ENCODE measurements around the gene PBXIP1.
A peak's percentile ranks its signal among the peaks of the same experiment; 100 is the strongest.

The PBXIP1 gene

DNA sequence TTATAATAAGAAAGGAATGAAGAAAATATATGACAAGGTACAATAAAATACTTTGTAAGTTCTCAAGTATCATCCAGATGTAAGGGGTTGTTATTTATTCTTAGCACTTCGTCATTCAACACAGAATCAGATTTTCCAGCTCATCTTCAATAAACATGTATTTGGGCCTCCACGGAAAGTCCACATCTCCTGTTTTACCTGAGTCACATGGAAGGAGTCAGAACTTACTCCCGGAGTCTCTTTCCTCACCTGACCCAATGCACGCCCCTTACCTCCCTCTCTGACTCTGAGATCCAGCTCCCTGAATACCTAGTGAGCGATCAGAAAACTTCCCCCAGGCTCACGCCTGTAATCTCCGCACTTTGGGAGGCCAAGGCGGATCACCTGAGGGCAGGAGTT lies 17.9 kb downstream of the PBXIP1 start:
- Mint-ChIP-seq H3K4me1 (peaks cover 51% of the 10 kb centered on the region), H3K9me3 (no peaks in the 10 kb centered on the region), H3K27me3 (ENCODE audit: low read depth, poor library complexity) (peaks cover 8% of the 10 kb centered on the region), H3K27ac (peak overlapping the region; percentile 100), H3K4me3 (peak overlapping the region; percentile 84), H3K36me3 (ENCODE audit: low read depth) (no peaks in the 10 kb centered on the region)
- no peak for DNase-seq
- TF ChIP-seq, protein P1, sequence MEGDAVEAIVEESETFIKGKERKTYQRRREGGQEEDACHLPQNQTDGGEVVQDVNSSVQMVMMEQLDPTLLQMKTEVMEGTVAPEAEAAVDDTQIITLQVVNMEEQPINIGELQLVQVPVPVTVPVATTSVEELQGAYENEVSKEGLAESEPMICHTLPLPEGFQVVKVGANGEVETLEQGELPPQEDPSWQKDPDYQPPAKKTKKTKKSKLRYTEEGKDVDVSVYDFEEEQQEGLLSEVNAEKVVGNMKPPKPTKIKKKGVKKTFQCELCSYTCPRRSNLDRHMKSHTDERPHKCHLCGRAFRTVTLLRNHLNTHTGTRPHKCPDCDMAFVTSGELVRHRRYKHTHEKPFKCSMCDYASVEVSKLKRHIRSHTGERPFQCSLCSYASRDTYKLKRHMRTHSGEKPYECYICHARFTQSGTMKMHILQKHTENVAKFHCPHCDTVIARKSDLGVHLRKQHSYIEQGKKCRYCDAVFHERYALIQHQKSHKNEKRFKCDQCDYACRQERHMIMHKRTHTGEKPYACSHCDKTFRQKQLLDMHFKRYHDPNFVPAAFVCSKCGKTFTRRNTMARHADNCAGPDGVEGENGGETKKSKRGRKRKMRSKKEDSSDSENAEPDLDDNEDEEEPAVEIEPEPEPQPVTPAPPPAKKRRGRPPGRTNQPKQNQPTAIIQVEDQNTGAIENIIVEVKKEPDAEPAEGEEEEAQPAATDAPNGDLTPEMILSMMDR (IDR thresholded peaks at IDR 0.05), result no peak

DNA sequence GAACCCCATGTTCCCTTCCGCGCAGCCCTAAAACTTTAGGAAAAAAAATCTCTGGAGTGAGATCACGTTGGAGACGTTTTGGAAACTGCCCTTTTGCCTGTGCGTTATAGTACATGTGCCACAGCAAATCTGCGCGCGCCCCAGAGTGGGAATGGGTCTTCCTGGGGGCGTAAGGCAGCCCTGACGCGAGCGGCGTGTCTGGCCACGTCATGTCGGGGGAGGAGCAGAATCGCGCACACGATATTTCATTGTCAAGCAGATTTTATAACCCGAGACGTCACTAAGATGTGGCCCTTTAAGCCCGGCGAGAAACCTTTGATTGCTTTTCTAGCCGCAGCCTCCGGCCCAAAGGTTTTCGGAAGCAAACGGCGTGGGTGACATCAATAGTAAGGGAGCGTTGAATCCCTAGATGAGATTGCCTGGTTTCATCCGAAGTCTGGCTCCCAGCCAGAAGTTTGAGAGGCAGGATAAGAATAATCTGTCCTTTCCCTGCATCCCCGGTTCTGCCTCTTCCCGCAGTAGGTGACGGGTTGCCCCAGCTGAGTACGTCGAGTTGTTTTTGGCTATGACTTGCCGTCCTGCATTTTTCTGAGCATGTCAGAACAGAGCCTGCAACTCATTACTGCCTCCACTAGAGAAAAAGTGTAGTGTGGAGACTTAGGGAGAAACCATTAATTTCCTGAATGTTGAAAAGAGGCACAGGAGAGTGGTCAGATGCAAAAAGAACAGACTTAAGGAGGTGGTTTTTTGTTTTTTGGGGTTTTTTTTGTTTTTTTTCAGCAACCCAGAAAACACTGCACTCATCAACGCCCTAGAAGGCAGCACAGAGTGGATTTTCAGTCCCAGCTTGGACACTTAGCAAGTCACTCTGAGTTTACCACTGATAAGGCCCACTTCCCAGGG lies 18.6 kb downstream of the PBXIP1 start:
- Mint-ChIP-seq H3K27ac (peak overlapping the region; percentile 100), H3K4me1 (peaks cover 51% of the 10 kb centered on the region)

DNA sequence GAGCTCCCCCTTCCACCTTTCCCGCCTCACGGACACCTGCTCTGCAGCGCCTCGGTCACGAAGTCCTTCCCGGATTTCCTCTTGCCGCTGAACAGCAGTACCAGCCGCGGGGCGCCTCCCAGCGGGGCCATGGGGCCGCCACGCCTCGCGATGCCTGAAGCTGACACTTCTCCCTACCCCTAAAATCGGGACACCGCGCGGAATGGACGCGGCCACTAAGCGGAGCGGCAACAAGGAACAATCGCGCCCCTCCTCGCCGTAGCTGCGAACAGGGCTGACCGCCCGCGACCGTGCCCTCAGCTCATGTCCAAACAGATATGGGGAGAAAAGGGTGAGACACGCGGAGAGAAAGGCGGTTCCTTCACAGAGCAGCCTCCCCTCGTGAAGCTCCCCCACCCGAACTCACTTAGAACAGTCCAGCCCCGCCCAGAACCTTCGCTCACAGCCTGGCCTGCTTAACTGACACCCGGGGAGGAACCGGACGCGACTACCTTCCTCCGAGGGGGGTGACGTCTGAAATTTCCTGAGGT lies 19.3 kb downstream of the PBXIP1 start, which contains the start of gene PMVK:
Gene PMVK, minus strand, starts transcription at position 165 of the 530 bp plus-strand sequence. Its CDS starts 34 bp downstream, at position 131.
- TF ChIP-seq, protein P1 (IDR thresholded peaks at IDR 0.05), result peak; percentile 18
- Mint-ChIP-seq H3K27me3 (ENCODE audit: low read depth, poor library complexity) (peaks cover 8% of the 10 kb centered on the region), H3K36me3 (ENCODE audit: low read depth) (no peaks in the 10 kb centered on the region), H3K4me1 (peaks cover 48% of the 10 kb centered on the region), H3K9me3 (no peaks in the 10 kb centered on the region), H3K4me3 (peak within 1 kb of the TSS; percentile 84), H3K27ac (peak within 1 kb of the TSS; percentile 100)
- DNase-seq, result peak; percentile 92

More for the DNA sequence above, 18.6 kb downstream of the PBXIP1 start:
- peak; percentile 86 for DNase-seq
- Mint-ChIP-seq H3K36me3 (ENCODE audit: low read depth) (no peaks in the 10 kb centered on the region), H3K9me3 (no peaks in the 10 kb centered on the region), H3K4me3 (peak overlapping the region; percentile 84), H3K27me3 (ENCODE audit: low read depth, poor library complexity) (peaks cover 8% of the 10 kb centered on the region)
- TF ChIP-seq, protein P1 (IDR thresholded peaks at IDR 0.05), result no peak

DNA sequence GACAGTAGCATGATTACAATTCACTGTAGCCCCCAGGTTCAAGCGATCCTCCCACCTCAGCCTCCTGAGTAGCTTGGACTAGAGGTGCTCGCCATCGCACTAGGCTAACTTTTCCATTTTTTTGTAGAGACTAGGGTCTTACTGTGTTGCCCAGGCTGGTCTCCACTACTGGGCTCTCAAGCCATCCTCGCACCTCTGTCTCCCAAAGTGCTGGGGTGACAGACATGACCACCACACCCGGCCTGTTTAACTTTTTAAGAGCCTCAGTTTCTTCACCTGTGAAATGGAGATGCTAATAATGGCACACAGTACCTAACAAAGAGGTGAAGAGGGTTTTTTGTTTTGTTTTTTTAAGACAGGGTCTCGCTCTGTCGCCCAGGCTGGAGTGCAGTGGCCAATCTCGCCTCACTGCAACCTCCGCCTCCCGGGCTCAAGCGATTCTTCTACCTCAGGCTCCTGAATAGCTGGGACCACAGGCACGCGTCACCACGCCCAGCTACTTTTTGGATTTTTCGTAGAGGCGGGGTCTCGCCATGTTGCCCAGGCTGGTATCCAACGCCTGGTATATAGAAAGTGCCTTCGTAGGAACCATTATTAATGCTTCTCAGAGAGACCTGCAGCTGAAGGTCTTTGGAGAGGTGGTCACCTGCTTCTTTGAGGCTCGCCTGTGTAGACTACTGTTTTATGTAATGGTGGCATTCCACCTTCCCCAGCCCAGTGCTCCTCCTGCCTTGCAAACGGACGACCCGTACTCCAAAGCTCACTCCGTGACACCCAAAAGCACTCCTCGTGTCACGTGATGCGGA lies 19.9 kb downstream of the PBXIP1 start:
- H3K27ac Mint-ChIP-seq, result peak overlapping the region; percentile 100
- H3K36me3 Mint-ChIP-seq (ENCODE audit: low read depth), result no peaks in the 10 kb centered on the region
- H3K9me3 Mint-ChIP-seq, result no peaks in the 10 kb centered on the region
- H3K4me3 Mint-ChIP-seq, result peak overlapping the region; percentile 84
- DNase-seq, result no peak
- TF ChIP-seq, protein P1 (IDR thresholded peaks at IDR 0.05), result no peak
- peaks cover 41% of the 10 kb centered on the region for H3K4me1 Mint-ChIP-seq
- peaks cover 8% of the 10 kb centered on the region for H3K27me3 Mint-ChIP-seq (ENCODE audit: low read depth, poor library complexity)

DNA sequence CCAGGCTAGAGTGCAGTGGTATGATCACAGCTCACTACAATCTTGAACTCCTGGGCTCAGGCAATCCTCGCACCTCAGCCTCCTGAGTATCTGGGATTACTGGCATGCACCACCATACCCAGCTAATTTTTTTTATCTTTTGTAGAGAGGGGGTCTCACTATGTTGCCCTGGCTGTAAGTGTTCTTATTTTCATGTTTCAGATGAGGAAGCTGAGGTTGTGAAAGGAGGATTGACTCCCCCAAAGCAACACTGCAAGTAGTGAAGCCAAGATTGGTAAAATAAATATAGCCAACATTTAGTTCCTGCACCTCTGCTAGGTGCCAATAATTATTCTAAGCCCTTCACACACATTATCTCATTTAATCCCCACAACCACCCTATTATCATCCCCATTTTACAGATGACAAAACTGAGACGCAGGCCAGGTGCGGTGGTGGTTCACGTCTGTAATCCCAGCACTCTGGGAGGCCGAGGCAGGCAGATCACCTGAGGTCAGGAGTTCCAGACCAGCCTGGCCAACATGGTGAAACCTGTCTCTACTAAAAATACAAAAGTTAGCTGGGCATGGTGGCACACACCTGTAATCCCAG lies 21.4 kb downstream of the PBXIP1 start:
- Mint-ChIP-seq H3K27me3 (ENCODE audit: low read depth, poor library complexity) (peaks cover 8% of the 10 kb centered on the region), H3K36me3 (ENCODE audit: low read depth) (no peaks in the 10 kb centered on the region), H3K4me1 (peaks cover 31% of the 10 kb centered on the region), H3K9me3 (no peaks in the 10 kb centered on the region), H3K4me3 (no peak overlapping the region), H3K27ac (no peak overlapping the region)
- TF ChIP-seq, protein P1 (IDR thresholded peaks at IDR 0.05), result no peak
- DNase-seq, result no peak

Measured in nephron progenitor cell (in vitro differentiated cells).